H1 (cell line): Measurements from ENCODE around the gene KCNMB2. TPM values are rescaled to one million over a fixed set of nuclear protein-coding genes. Genes with fewer than 3 reads are reported as not detected.

Experiments
- CHD7 ChIP-seq: fragments of 300-600 bp; sonication (generic); IDR thresholded peaks from 2 replicates; pipeline ENCODE4 v1.7.1; 2012; ENCODE audit warnings: low read length, moderate library complexity, mild to moderate bottlenecking, inconsistent platforms; ENCODE audit not compliant: insufficient replicate concordance
- FOSL1 ChIP-seq: IDR thresholded peaks from 2 replicates; pipeline ENCODE4 v1.6.1; 2011; ENCODE audit warnings: mild to moderate bottlenecking, low read depth, low read length, moderate library complexity; ENCODE audit not compliant: insufficient read depth
- KDM5A ChIP-seq: fragments of 200-600 bp; IDR thresholded peaks from 2 replicates; pipeline ENCODE4 v1.7.1; 2012; ENCODE audit warnings: mild to moderate bottlenecking, low read length, inconsistent platforms, mixed read lengths
- NRF1 ChIP-seq: IDR thresholded peaks from 2 replicates; pipeline ENCODE4 v1.6.1; 2011; ENCODE audit warnings: mild to moderate bottlenecking, low read depth, low read length, improper control_type of control experiment
- SRF ChIP-seq: IDR thresholded peaks from 2 replicates; pipeline ENCODE4 v1.6.1; 2011; ENCODE audit warnings: mild to moderate bottlenecking, low read depth, low read length, moderate library complexity
- USF2 ChIP-seq: IDR thresholded peaks from 2 replicates; pipeline ENCODE4 v1.6.1; 2011; ENCODE audit warnings: low read length, improper control_type of control experiment
- polyA plus RNA-seq, 7 experiments: library from polyadenylated mRNA; depleted of rRNA in 3 of 7; stranded (reverse) in 5 of 7; unstranded in 2 of 7; fragments of >200 nt in 5 of 7; fragments of 200-250 nt in 2 of 7; gene quantifications; 1 replicate in 5 of 7; 2 replicates in 1 of 7; 4 replicates in 1 of 7; pipeline versions ENCODE4 v1.2.1 to v1.2.3, GENCODE V29; 2011 to 2013; ENCODE audit warnings: missing spikeins in 2 of 7, mixed read lengths in 2 of 7
- total RNA-seq: library from RNA; stranded (reverse); fragmentation: NEBNext Ultra II Directional; extraction: Animal tissue kit (Norgen Biotek cat#: 25700); gene quantifications from 2 replicates; pipeline ENCODE4 v1.2.1, GENCODE V29; 2021

KCNMB2 gene
- total and polyA plus RNA-seq, 2 of the 8 experiments (the other 6 are each of a cell fraction or from before 2014, with no cell fraction given), result not detected

- TF ChIP-seq CHD7, result no peak
- TF ChIP-seq FOSL1, result no peak
- no peak for TF ChIP-seq NRF1
- no peak for TF ChIP-seq KDM5A
- TF ChIP-seq USF2, result no peak
- no peak for TF ChIP-seq SRF
Measured at GRCh38 chr3:178602856-178603255, 66.6 kb downstream of the KCNMB2 start (continued).
